Right ventricle myocardium superior (tissue), 1 donor: ENCODE data around the gene CYP4V2. TPM values are rescaled to one million over a fixed set of nuclear protein-coding genes. Genes with fewer than 3 reads are reported as not detected.

Experiments
- ATAC-seq: fragments of 200-7000 bp; cut with Tn5 transposase; one replicate; pipeline ENCODE4 v1.9.1; 2020; ENCODE audit warnings: mild to moderate bottlenecking; ENCODE audit not compliant: poor library complexity
- DNase-seq: peaks from one replicate; pipeline ENCODE4 v3.0.0-alpha.2; 2020
- intact Hi-C: fragments of 100-400 bp; cut with DNase I; formaldehyde crosslinking; loops from one replicate; pipeline ENCODE4 v1.11.2; 2022
- long read RNA-seq: library from polyadenylated mRNA; unstranded; transcript quantifications from one replicate; pipeline ENCODE4 v2.0.0, GENCODE V29; 2021
- total RNA-seq: library from RNA; stranded (reverse); fragmentation: NEBNext Ultra II Directional; extraction: Animal tissue kit (Norgen Biotek cat#: 25700); gene quantifications from one replicate; pipeline ENCODE4 v1.2.1, GENCODE V29; 2021
- donor health status: DM: no; HTN: yes; CAD: no; lungs with severe emphysema.

CYP4V2 gene
- 25.3 TPM for total RNA-seq
- long read RNA-seq, transcript CYP4V2-201 (11 exons, 2,042 nt) = major isoform, 5 of 9 reads
- long read RNA-seq, partial matches to known transcripts = 1 of 9 reads
- long read RNA-seq, other reads (novel, unspliced or antisense) = 3 of 9 reads

- intact Hi-C loops = no loop called here
- peak; percentile 88 for ATAC-seq
- DNase-seq = peak; percentile 89
Observed at GRCh38 chr4:186191200-186192065, at the start of gene CYP4V2. TSS of gene CYP4V2 (plus strand) at chr4:186191567. CDS start at chr4:186191824, 257 bp downstream.

- DNase-seq (peak; percentile 80), ATAC-seq (peak; percentile 88)
- intact Hi-C loops = no loop called here
Observed at GRCh38 chr4:186144198-186144945, 47.0 kb upstream of the CYP4V2 start.

- DNase-seq (peak; percentile 72), ATAC-seq (peak; percentile 78)
- intact Hi-C loops = no loop called here
Observed at GRCh38 chr4:186144946-186145569, 46.3 kb upstream of the CYP4V2 start.

GRCh38 chr4:186146458-186146857 lies 44.9 kb upstream of the CYP4V2 start:
- ATAC-seq = no peak
- intact Hi-C loops = no loop called here
- DNase-seq = no peak

GRCh38 chr4:186148336-186148975 lies 42.9 kb upstream of the CYP4V2 start:
- DNase-seq = no peak
- intact Hi-C loops = no loop called here
- ATAC-seq = no peak

DNA sequence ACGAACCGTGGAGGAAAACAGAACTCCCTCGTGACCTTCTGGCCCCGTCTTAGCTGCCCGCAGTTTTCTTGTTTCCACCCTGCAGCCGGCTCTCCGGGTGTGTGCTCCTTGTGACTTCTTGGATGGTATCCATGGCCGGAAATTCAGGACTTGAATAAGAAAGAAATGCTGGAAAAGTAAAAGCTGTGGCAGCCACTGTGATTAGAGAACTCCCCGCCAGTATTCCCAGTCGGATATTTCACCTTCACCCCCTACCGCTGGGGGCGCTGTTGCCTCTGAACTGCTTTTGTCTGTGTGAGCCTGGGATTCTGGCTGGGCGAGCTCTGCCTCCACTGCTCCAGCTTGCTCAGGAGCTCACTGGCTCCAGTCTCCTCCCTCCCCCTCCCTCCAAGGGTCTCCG lies 41.5 kb upstream of the CYP4V2 start:
- ATAC-seq = peak; percentile 47
- peak; percentile 74 for DNase-seq
- intact Hi-C loops = no loop called here

- ATAC-seq (no peak), DNase-seq (no peak)
- intact Hi-C loops = no loop called here
Observed at GRCh38 chr4:186150926-186151325, 40.4 kb upstream of the CYP4V2 start.

DNA sequence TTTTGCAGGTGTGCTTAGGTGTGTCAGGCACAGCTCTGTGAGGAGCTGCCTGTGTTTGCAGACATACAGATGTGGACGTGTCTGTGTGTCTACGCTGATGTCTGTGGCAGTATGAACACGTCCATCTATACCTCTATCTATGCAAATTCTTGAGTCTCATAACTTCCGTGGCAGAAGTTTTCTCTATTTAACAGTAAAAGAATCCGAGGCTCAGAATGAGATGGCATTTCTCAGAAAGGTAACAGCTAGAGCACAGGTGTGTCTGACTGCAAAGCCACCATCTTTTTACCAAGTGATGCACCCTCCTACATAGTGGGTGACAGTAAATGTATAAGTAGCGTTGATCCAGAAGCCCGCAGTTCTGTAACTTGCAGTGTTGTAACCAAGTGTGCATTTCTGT lies 39.9 kb upstream of the CYP4V2 start:
- intact Hi-C loops = no loop called here
- ATAC-seq = no peak
- DNase-seq = no peak

GRCh38 chr4:186158021-186158813 lies 33.1 kb upstream of the CYP4V2 start:
- DNase-seq (no peak), ATAC-seq (no peak)
- intact Hi-C loops = no loop called here

DNA sequence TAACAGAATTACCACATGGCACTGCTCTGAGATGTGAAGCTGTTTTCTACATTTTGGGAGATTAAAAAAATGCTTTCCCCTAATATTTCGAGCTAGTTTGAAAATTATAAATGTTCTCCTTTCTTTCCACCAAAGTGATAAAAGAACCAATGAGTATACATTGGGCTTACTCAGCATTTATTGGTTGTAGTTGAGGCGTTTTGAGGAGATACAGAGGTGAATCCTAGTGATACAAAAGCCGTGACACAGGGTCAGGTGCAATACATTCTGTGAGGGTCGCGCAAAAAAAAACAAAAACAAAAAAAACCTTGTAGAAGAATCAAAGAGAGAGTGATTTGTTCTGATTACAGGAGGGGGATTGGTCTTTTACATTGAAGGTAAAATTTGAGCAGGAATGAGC lies 32.4 kb upstream of the CYP4V2 start:
- no peak for ATAC-seq
- no peak for DNase-seq
- intact Hi-C loops = no loop called here

DNA sequence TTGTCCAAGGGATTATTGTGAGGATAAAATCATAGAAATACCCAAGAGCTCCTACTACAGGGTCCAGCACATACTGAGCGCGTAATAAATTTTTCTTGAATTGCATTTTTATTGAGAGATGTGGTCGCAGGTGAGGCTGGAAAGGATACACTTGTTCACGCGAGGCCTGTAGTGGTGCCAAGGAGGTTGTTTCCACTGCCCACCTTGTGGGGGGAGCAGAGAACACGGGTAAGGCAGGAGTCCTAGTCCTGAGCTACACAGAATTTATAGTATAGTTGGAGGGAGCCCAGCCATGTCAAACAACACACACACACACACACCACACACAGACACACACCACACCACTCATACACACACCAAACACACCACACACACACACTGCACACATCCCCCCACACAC lies 31.8 kb upstream of the CYP4V2 start:
- DNase-seq (no peak), ATAC-seq (no peak)
- intact Hi-C loops = no loop called here

DNA sequence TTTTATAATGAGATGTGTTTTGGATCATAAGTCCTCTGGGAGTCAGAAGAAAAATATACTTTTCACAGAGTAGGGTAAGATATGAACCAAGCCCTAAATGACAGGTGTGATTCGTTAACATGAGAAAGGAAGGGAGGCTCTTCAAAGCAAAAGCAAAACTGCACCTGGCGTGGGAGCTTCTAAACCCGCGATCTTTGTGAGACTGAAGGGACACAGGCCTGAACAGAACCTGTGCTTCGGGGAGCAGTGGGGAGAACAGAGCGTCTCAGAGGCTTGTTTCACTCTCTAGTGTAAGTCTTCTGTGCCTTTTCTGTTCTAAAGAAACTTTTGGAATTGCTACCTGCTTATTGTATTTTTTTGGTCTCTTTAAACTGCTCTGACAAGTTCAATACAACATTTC lies 30.2 kb upstream of the CYP4V2 start:
- intact Hi-C loops = no loop called here
- DNase-seq (no peak), ATAC-seq (no peak)

DNA sequence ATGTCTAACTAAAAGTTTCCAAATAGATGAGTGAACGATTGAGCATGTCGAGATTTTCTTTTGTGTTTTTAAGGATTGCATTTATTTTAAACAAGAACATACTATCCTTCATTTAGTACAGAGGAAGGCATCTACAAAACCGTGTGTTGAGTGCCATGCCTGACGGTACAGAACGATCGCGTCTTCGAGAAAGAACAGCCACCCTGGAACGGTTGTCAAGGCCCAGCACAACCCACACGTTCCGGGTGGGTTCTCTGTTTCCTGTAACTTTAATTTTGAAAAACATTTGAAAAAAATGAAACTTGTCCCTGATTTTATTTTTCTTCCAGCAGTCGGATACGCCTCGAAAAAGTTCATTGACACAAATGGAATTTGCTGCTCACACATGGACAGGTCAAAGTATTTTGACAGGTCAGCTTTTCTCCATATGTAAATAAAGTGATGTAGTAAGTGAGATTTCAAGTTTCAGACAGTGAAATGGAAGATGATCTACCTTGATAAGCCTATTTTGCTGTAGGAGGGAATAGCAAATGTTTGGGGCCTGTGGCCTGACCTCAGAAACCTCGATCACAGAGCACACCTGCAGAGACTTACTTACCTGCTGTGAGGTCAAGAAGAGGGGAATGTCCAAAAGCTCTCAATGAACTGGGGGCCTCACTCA lies 24.4 kb upstream of the CYP4V2 start:
- ATAC-seq = no peak
- intact Hi-C loops = no loop called here
- DNase-seq = no peak

DNA sequence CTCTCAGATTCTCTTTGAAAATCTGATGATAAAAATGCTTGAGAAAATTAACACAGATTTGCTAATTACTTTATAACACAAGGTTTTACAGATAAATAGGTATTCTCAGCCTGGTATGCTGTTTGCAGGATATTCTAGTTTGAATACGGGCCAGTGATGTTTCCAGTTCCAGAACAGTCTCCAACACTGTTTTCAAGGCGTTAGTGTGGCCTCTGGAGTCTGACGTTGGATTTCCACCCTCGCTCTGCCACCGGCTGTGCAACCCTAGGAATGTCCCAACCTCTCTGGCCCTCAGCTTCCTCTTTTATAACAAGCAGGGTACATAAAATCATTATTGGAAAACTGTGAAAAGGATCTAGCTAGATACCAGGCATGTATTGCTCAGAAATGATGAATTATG lies 23.8 kb upstream of the CYP4V2 start:
- DNase-seq (no peak), ATAC-seq (no peak)
- intact Hi-C loops = no loop called here

GRCh38 chr4:186168750-186169149 lies 22.6 kb upstream of the CYP4V2 start:
- intact Hi-C loops = no loop called here
- ATAC-seq (no peak), DNase-seq (no peak)

DNA sequence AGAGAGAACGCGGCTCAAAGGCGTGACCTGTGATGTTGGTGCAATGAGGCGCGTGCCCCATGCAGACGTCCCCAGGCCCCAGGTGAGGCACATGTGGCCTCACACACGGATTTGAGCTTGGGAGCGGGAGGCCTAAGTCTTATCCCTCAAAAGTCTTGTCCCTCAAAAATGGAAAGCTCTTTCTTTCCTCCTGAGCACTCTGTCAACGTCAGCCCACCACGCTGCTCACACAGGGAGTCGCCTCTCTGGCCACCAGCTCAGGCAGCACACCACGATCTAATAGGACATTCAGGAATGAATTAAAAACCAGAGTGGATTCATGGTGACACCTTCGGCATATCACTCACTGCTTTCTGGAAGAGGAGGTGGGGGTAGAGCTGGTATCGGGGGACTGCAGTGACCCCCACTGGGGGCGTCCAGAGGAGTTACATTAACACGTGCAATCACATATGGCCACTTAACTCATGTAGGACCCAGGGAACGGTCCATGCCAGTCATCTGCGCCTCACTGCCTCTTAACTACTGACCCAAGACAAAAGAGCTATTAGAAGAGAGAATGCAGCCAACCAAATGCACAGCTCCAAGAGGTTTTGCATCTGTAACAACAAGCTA lies 21.9 kb upstream of the CYP4V2 start:
- intact Hi-C loops = no loop called here
- ATAC-seq = no peak

More for the DNA sequence above, 21.9 kb upstream of the CYP4V2 start:
- DNase-seq = no peak
